Measurements from ENCODE around the gene XPNPEP1.

Gene XPNPEP1

DNA sequence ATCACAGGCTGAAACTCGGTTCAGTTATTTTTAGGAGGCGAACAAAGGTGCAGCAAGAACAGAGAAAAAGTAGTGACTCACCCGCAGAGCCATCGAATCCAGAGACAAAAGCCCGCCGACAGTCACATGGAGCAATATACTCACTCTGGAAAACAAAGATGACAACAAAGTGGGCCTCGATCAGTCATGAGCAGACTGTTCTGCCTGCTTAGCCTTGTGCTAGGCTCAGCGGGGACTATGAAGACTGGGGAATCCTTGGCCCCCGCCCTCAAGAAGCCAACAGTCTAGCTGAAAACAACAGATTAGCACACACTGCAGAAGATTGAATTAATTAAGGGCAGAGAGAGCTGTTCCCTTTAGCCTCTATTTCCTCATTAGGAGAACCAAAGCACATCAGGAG lies 30.4 kb downstream of the XPNPEP1 start:
- no peak for DNase-seq (ENCODE audit: low read depth)

DNA sequence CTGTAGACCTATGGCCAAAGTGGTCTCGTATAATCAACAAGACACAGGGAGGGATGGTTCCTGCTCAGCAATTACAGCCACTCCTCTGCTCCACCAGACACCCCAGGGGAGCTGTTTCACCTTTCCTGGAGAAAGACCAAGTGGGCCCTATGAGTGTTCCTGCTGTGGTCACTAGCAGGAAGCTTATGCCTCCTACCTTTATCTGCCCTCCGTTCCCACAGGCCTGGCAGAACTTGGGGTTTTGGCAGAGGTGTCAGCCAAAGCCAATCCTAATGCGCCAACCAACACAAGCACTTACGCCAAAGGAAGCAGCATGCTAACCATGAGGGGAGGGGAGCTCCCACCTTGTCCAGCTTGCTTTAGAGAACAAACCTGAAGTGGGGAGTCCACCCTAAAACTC lies 31.2 kb downstream of the XPNPEP1 start:
- no peak for DNase-seq (ENCODE audit: low read depth)

DNA sequence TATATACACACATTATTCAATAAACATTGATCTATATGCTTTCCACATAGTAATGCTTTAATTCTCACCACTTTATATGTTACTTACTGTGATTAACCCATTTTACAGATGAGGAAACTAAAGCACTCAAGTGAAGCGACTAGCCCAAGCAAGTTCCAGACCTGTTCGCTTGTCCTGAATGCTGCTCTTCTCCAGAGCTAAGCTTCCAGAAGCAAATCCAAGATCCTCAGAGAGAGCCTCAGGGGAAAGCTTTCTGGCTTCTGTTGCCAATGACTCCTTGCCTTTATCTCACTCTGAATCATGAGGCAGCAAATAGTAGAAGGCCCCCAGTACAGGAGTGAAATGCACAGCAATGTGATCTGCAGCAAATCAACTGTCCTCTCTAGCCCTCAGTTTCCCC lies 32.2 kb downstream of the XPNPEP1 start:
- no peak for DNase-seq (ENCODE audit: low read depth)

GRCh38 chr10:109889867-109890266 lies 33.4 kb downstream of the XPNPEP1 start:
- no peak for DNase-seq (ENCODE audit: low read depth)

- no peak for DNase-seq (ENCODE audit: low read depth)
Measured at GRCh38 chr10:109887776-109888175, 35.5 kb downstream of the XPNPEP1 start.

- no peak for DNase-seq (ENCODE audit: low read depth)
Measured at GRCh38 chr10:109887243-109887642, 36.1 kb downstream of the XPNPEP1 start.

GRCh38 chr10:109886781-109887140 lies 36.5 kb downstream of the XPNPEP1 start:
- DNase-seq (ENCODE audit: low read depth), result no peak

DNA sequence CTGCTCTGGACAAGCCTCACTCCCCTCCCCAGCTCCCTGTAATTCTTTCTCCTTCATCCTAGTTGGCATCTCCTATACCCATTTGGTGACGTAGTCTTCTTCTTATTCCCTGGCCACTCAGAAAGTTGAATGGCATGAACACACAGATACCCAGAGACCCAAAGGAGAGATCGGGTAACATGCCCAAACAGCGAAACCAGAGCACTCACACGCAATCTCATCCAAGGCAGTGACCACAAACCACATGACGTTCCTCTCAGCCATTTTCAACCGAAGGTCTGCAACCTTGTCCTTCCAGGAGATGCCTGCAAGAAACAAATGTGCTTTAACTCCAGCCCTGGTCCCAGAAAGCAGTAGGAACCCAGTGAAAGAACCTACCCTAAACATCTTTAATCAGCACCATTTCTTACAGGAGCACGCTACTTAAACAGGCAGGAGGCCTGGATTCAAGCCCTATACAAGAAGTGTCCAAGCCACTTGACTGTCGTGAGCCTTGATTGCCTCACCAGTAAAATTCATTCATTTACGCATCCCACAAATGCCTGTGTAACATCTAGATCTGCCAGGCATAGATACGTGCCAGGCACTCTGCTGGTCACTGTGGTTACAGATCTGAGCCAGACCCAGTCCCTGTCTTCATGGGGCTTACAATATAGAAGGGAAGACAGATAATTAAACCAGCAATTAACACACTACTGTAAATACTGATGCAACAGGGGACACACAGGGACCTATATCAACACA lies 37.1 kb downstream of the XPNPEP1 start:
- DNase-seq (ENCODE audit: low read depth), result no peak

GRCh38 chr10:109883859-109884771 lies 39.2 kb downstream of the XPNPEP1 start:
- peak; percentile 5 for DNase-seq (ENCODE audit: low read depth)

GRCh38 chr10:109882251-109883057 lies 40.9 kb downstream of the XPNPEP1 start:
- DNase-seq (ENCODE audit: low read depth), result no peak

DNA sequence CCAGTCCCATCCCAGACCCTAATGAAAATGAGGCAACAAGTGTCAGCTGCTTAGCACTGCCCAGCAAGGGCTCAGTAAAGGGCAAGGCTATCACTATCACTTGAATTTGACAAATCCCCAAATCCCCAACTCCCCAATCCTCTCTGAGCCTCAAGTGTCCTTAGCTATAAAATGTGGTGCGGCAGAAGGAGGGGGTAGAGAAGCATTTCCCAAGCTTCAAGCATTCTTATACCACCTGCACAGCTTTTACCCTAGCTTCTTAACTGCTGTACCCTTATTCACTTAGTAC lies 41.6 kb downstream of the XPNPEP1 start:
- DNase-seq (ENCODE audit: low read depth), result no peak

GRCh38 chr10:109880886-109881768 lies 42.2 kb downstream of the XPNPEP1 start:
- DNase-seq (ENCODE audit: low read depth), result no peak

DNA sequence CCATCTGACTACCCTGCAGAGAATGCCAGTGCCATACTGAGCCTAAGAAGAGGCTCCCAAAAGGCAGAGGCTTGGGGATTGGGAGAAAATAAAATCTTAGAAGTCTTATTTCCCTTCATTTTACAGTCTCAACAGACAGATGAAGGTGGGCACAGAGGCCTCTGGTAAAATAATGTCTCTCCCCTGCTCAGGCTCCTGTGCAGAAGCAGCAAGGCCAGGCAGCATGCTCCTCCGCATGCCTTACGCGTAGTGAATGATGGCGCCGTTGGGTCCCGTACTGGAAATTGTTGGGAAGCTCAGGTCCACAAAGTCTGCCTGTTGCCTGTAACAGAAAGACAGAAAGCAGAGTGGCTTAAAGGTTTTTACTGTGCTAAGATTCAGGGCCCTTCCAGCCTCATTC lies 45.8 kb downstream of the XPNPEP1 start:
- no peak for DNase-seq (ENCODE audit: low read depth)

- DNase-seq (ENCODE audit: low read depth), result no peak
Measured at GRCh38 chr10:109875828-109876821, 47.2 kb downstream of the XPNPEP1 start.

DNA sequence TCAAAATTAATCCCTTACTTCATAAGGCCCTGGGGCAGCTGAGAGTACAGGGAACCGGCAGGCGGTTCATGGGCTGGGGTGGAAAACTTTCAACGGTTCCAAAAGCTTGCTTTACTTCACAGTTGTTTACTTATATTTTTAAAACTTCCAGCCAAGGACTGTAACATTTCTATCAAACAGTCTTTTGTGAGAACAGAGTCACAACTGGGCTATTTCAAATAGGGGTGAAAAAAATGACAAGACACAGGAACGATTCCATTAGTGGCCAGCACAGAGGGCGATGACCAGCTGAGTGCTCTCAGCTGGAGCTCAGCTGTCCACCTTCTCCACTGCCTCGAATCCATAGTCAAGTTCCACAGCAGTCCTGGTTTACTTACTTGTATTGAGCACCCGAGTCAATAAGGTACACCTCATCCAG lies 48.2 kb downstream of the XPNPEP1 start:
- DNase-seq (ENCODE audit: low read depth), result no peak

DNA sequence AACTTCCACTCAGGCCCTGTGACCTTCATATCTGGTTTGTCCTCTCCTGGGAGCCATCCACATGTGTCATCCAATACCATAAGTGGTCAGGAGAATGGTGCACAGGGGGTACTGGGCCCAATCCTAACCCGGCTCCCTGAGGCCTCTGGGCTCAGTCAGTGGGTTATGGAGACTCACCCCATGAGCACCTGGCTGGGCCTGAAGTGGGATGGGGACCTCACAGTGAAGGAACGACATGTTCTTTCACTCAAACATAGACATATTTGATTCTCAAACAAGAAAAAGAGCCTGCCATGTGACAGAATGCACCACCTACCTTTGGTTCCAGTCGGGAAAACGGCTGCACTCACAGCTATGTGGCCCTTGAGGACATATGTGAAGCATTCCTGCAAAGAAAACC lies 51.8 kb downstream of the XPNPEP1 start:
- no peak for DNase-seq (ENCODE audit: low read depth)

- no peak for DNase-seq (ENCODE audit: low read depth)
Measured at GRCh38 chr10:109866995-109867635, 56.2 kb downstream of the XPNPEP1 start.

GRCh38 chr10:109866168-109866994 lies 56.9 kb downstream of the XPNPEP1 start:
- DNase-seq (ENCODE audit: low read depth), result no peak

- no peak for DNase-seq (ENCODE audit: low read depth)
Measured at GRCh38 chr10:109863775-109864174, 59.5 kb downstream of the XPNPEP1 start.

All from T-helper 22 cell (primary cell).